ENCODE measurements around the gene FLT3. TPM values are rescaled to one million over a fixed set of nuclear protein-coding genes. Genes with fewer than 3 reads are reported as not detected.

The FLT3 gene
- total and polyA plus RNA-seq, 2 of the 13 experiments (the other 11 are each of a cell fraction or from before 2014, with no cell fraction given), result not detected

DNA sequence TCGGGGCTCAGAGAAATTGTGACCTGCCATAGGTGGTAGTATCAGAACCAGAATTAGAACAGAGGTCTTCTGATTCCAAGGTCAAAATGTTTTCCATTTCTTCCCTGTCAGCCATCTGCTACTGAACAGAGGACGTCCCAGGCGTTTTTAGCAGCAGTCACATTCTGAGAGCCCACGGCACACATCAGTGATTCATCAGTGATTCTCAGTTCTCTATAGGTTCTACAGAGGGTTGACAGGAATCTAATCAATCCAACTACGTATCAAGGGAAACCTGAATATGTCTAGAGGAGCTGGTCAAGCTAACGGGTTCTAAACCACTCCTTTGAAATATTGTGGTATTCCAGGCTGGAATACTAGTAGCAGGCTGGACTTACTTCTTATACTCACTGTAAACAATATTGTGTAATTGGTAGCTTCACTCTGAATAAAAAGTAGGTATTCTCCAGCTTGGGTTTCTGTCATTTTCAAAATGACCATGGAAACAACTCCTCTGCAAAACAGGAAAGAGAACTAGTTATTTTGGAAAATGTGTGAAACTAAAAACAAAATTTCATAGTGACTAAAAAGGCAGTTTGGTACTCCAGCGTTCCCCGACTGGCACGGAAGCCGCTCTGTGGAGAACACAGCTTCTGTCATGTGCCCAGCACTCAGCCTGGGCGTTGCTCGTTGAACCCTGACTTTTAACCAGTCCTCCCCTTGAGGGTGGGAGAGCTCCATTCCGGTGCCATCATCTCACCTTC lies 43.2 kb downstream of the FLT3 start:
- FAIRE-seq (no peak), ATAC-seq (no peak), DNase-seq (ENCODE audit: low spot score) (no peak)
- WGBS (ENCODE audit: low lambda C conversion rate), result 31% methylated on average over 13 of the region's 13 CpGs
- in situ Hi-C loops (cut with HindIII; ENCODE audit: extremely low pct_ligation_motif_present, low pct_unique_long_range_greater_than_20kb), result loop anchor here (25.0 kb wide), 1 partner anchor 580 kb away; no protein-coding TSS in a partner anchor
- TF ChIP-seq ZSCAN5A (CRISPR knock-in tag; IDR thresholded peaks at IDR 0.05; ENCODE audit: borderline replicate concordance) (no peak), ZNF260 (CRISPR knock-in tag; IDR thresholded peaks at IDR 0.05; ENCODE audit: borderline replicate concordance, low read depth) (no peak), ZNF607 (CRISPR knock-in tag; IDR thresholded peaks at IDR 0.05; ENCODE audit: borderline replicate concordance) (no peak), ZNF570 (CRISPR knock-in tag; IDR thresholded peaks at IDR 0.05; ENCODE audit: borderline replicate concordance) (no peak), SP140L (CRISPR knock-in tag; IDR thresholded peaks at IDR 0.05; ENCODE audit: borderline replicate concordance) (no peak), KDM5B (CRISPR knock-in tag; IDR thresholded peaks at IDR 0.05; ENCODE audit: borderline replicate concordance) (no peak), MAF1 (CRISPR knock-in tag; IDR thresholded peaks at IDR 0.05; ENCODE audit: borderline replicate concordance) (no peak), KAT2B (IDR thresholded peaks at IDR 0.05; ENCODE audit: borderline replicate concordance, low read depth, low read length) (no peak), SALL1 (CRISPR knock-in tag; IDR thresholded peaks at IDR 0.05) (no peak), ZNF510 (CRISPR knock-in tag; IDR thresholded peaks at IDR 0.05; ENCODE audit: low read depth) (no peak), ZNF292 (CRISPR knock-in tag; IDR thresholded peaks at IDR 0.05; ENCODE audit: borderline replicate concordance, low read depth) (no peak), ARID3A (IDR thresholded peaks at IDR 0.05; ENCODE audit: low read depth, low read length) (no peak), CCAR2 (optimal IDR thresholded peaks at IDR 0.05; ENCODE audit: low read depth, low read length) (no peak)
- TF ChIP-seq, protein P1, sequence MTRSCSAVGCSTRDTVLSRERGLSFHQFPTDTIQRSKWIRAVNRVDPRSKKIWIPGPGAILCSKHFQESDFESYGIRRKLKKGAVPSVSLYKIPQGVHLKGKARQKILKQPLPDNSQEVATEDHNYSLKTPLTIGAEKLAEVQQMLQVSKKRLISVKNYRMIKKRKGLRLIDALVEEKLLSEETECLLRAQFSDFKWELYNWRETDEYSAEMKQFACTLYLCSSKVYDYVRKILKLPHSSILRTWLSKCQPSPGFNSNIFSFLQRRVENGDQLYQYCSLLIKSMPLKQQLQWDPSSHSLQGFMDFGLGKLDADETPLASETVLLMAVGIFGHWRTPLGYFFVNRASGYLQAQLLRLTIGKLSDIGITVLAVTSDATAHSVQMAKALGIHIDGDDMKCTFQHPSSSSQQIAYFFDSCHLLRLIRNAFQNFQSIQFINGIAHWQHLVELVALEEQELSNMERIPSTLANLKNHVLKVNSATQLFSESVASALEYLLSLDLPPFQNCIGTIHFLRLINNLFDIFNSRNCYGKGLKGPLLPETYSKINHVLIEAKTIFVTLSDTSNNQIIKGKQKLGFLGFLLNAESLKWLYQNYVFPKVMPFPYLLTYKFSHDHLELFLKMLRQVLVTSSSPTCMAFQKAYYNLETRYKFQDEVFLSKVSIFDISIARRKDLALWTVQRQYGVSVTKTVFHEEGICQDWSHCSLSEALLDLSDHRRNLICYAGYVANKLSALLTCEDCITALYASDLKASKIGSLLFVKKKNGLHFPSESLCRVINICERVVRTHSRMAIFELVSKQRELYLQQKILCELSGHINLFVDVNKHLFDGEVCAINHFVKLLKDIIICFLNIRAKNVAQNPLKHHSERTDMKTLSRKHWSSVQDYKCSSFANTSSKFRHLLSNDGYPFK (CRISPR knock-in tag; IDR thresholded peaks at IDR 0.05; ENCODE audit: borderline replicate concordance), result no peak
- H3K27ac ChIP-seq (ENCODE audit: extremely low read length, insufficient read depth, low read length), result no peak overlapping the region
- intact Hi-C loops (cut with micrococcal nuclease; ENCODE audit: unreplicated experiment), result no loop called here
- no TSS peak for BruUV-seq (replicated peaks)
- H3K4me1 ChIP-seq (ENCODE audit: insufficient read depth, low read length), result no peaks in the 10 kb centered on the region
- H3K9me3 ChIP-seq (ENCODE audit: low read length), result no peaks in the 10 kb centered on the region
- H3K4me2 ChIP-seq (ENCODE audit: low read depth, low read length), result no peak overlapping the region
- no peak overlapping the region for H2AFZ ChIP-seq (ENCODE audit: low read length)
- peaks cover 1 to 12% of the 10 kb centered on the region in 2 experiments; a peak in 4 of 5 replicates for H3K27me3 ChIP-seq (ENCODE audit: control insufficient read depth in 1 of 2, insufficient read depth in 2 of 2, low read length in 2 of 2)
- ChIA-PET CTCF (ENCODE audit: low intra/inter-chr PET ratio, low total read pairs) (no interaction called here), POLR2A (no interaction called here)
- H3K36me3 ChIP-seq (replicated peaks in 1 of 2; ENCODE audit: control insufficient read depth in 1 of 2, insufficient read depth in 2 of 2, low read length in 2 of 2), result no peaks in the 10 kb centered on the region
- no peaks in the 10 kb centered on the region for H3K79me2 ChIP-seq (ENCODE audit: insufficient read depth, low read length)
- no peaks in the 10 kb centered on the region for H4K20me1 ChIP-seq (ENCODE audit: insufficient read depth, low read length)
- H3K9ac ChIP-seq (ENCODE audit: insufficient read depth, low read depth, low read length), result no peak overlapping the region
- no peak overlapping the region for H3K4me3 ChIP-seq (replicated peaks in 1 of 3; ENCODE audit: insufficient read depth in 1 of 3, low read depth in 2 of 3, low read length in 3 of 3)
